AG08396 (cell line): ENCODE data around the gene MAP7D2.
"Not testable (repeated sequence)": the region's sequence is repeated elsewhere in the genome, so short reads cannot be mapped to it uniquely, and the experiment has no call there.

ENCODE experiments used
- DNase-seq: peaks from one replicate; pipeline ENCODE4 v3.0.0; 2012; ENCODE audit warnings: low spot score, mixed read lengths

MAP7D2 gene

GRCh38 chrX:20116577-20117240 lies at the start of gene MAP7D2:
TSS of gene MAP7D2 (minus strand) at chrX:20116907. CDS start at chrX:20116879, 28 bp downstream.
- DNase-seq, result peak; percentile 20

- not testable (repeated sequence) for DNase-seq
Measured at GRCh38 chrX:20162516-20162915, 45.8 kb upstream of the MAP7D2 start.

GRCh38 chrX:20159797-20160385 lies 43.2 kb upstream of the MAP7D2 start:
- DNase-seq, result peak; percentile 2

- no peak for DNase-seq
Measured at GRCh38 chrX:20151689-20152088, 35.0 kb upstream of the MAP7D2 start.

GRCh38 chrX:20149326-20149725 lies 32.6 kb upstream of the MAP7D2 start:
- DNase-seq, result no peak

- DNase-seq, result no peak
Measured at GRCh38 chrX:20147561-20147960, 30.9 kb upstream of the MAP7D2 start.

GRCh38 chrX:20144491-20144890 lies 27.8 kb upstream of the MAP7D2 start:
- no peak for DNase-seq

GRCh38 chrX:20143561-20143960 lies 26.9 kb upstream of the MAP7D2 start:
- no peak for DNase-seq

GRCh38 chrX:20143111-20143510 lies 26.4 kb upstream of the MAP7D2 start:
- DNase-seq, result no peak

GRCh38 chrX:20141281-20142220 lies 24.8 kb upstream of the MAP7D2 start, which contains the start of gene EIF1AX:
TSS of gene EIF1AX (minus strand) at chrX:20141838. CDS start at chrX:20141640, 198 bp downstream.
- DNase-seq, result peak; percentile 94

- DNase-seq, result no peak
Measured at GRCh38 chrX:20140420-20140819, 23.7 kb upstream of the MAP7D2 start.

GRCh38 chrX:20139966-20140365 lies 23.3 kb upstream of the MAP7D2 start:
- DNase-seq, result no peak

GRCh38 chrX:20135944-20136343 lies 19.2 kb upstream of the MAP7D2 start:
- DNase-seq, result no peak

GRCh38 chrX:20132666-20133065 lies 16.0 kb upstream of the MAP7D2 start:
- DNase-seq, result no peak

- no peak for DNase-seq
Measured at GRCh38 chrX:20130357-20130756, 13.7 kb upstream of the MAP7D2 start.

GRCh38 chrX:20129547-20129946 lies 12.8 kb upstream of the MAP7D2 start:
- no peak for DNase-seq

GRCh38 chrX:20128670-20129069 lies 12.0 kb upstream of the MAP7D2 start:
- no peak for DNase-seq

- not testable (repeated sequence) for DNase-seq
Measured at GRCh38 chrX:20127440-20127839, 10.7 kb upstream of the MAP7D2 start.

- DNase-seq, result not testable (repeated sequence)
Measured at GRCh38 chrX:20126833-20127232, 10.1 kb upstream of the MAP7D2 start.

GRCh38 chrX:20124964-20125363 lies 8.3 kb upstream of the MAP7D2 start:
- no peak for DNase-seq

GRCh38 chrX:20118065-20118824 lies 1.5 kb upstream of the MAP7D2 start:
- no peak for DNase-seq

GRCh38 chrX:20116087-20116576 lies 575 bp downstream of the MAP7D2 start:
- DNase-seq, result no peak
